Activated CD4-positive, alpha-beta memory T cell treated with anti-CD3 and anti-CD28 coated beads, Interleukin-2, amount 10 ng/mL, durations not matched to agents 7 days and 5 days (primary cell): ENCODE measurements around the gene TSPYL6. TPM values are rescaled to one million over a fixed set of nuclear protein-coding genes. Genes with fewer than 3 reads are reported as not detected.
"Not testable (repeated sequence)": the region's sequence is repeated elsewhere in the genome, so short reads cannot be mapped to it uniquely, and the experiment has no call there.

Experiments used
- CTCF ChIA-PET: fragments of 350-600 bp; sonication (Branson Sonifier 250); formaldehyde crosslinking; loops from one replicate; lab custom pipeline; 2021; ENCODE audit warnings: antibody characterized with exemption, inconsistent platforms; lab: Charles Lee
- POLR2A ChIA-PET: fragments of 350-600 bp; sonication (Branson Sonifier 250); formaldehyde crosslinking; loops from one replicate; lab custom pipeline; 2021; ENCODE audit warnings: antibody characterized with exemption; lab: Charles Lee
- DNase-seq: peaks from one replicate; pipeline ENCODE4 v3.0.0-alpha.2; 2020
- H3K27ac Mint-ChIP-seq: one replicate; pipeline ENCODE4 v1.8.0; 2021; ENCODE audit warnings: mild to moderate bottlenecking, mixed read lengths
- H3K27me3 Mint-ChIP-seq: one replicate; pipeline ENCODE4 v1.8.0; 2021; ENCODE audit warnings: mixed read lengths
- H3K36me3 Mint-ChIP-seq: one replicate; pipeline ENCODE4 v1.8.0; 2021; ENCODE audit warnings: low read depth, mixed read lengths
- H3K4me1 Mint-ChIP-seq: one replicate; pipeline ENCODE4 v1.8.0; 2021; ENCODE audit warnings: mixed read lengths
- H3K4me3 Mint-ChIP-seq: one replicate; pipeline ENCODE4 v1.8.0; 2021; ENCODE audit warnings: mild to moderate bottlenecking, mixed read lengths
- H3K9me3 Mint-ChIP-seq: one replicate; pipeline ENCODE4 v1.8.0; 2021; ENCODE audit warnings: mixed read lengths
- total RNA-seq, 2 experiments: library from RNA; stranded (reverse); gene quantifications; one replicate each; pipeline ENCODE4 v1.2.3, GENCODE V29; 2021

Gene TSPYL6
- total RNA-seq = not detected

DNA sequence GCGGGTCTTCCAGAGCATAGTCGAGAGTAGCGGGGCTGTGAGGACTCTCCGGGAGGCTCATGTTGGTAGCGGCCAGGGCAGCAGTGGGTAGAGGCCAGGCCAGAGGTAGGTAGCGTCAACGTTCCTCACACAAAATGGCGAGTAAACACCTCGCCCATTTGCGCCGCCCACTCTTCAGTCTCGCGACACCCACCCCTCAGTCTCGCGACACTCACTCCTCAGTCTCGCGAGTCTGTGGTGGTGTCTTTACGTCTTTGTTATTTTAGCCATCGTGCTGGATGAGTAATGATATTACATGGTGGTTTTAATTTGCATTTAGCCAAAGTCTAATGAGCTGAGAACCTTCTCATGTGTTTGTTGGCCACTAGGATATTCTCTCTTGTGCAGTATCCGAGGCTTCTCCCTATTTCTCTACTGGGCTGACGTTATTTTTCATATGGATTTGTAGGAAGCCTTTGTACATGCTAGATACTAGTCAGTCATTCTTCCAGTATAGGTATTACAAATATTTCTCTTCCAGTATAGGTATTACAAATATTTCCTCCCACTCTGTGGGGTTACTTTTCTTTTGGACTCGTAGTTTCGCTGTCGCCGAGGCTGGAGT, at the start of gene TSPYL6:
Gene TSPYL6 (minus strand): TSS at position 139 of the 604 bp plus-strand sequence. CDS start 78 bp downstream, at position 61.
- DNase-seq = no peak
- peaks cover 3% of the 10 kb centered on the region for H3K36me3 Mint-ChIP-seq
- POLR2A ChIA-PET = no interaction called here
- no peak within 1 kb of the TSS for H3K27ac Mint-ChIP-seq
- H3K4me1 Mint-ChIP-seq = no peaks in the 10 kb centered on the region
- no peak within 1 kb of the TSS for H3K4me3 Mint-ChIP-seq
- H3K9me3 Mint-ChIP-seq = no peaks in the 10 kb centered on the region
- no peaks in the 10 kb centered on the region for H3K27me3 Mint-ChIP-seq
- CTCF ChIA-PET = no interaction called here

DNA sequence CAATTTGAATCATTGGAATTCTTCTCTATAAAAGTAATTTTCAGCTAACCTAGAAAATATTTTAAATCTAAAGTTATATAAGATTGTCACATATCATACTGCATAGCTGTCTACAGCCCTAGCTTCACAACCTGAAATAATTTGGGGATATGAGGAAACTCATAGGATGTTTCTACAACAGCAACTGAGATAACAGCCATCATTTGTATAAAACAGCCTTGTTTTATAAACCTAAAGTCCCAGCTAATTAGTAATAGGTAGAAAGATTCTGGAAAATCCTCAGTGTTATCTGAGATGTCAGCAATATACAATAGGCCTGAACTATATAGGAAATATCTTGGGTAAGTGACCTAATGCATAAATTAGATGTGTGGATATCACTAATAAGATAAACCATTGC, 47.6 kb upstream of the TSPYL6 start:
- CTCF ChIA-PET = interaction anchor here (0.7 to 1.4 kb wide), 2 partner anchors 362 to 401 kb away, joined by 3 to 4 read pairs; no protein-coding TSS in a partner anchor
- POLR2A ChIA-PET = no interaction called here
- no peak for DNase-seq
- no peak overlapping the region for H3K27ac Mint-ChIP-seq
- H3K9me3 Mint-ChIP-seq = no peaks in the 10 kb centered on the region
- no peaks in the 10 kb centered on the region for H3K4me1 Mint-ChIP-seq
- no peak overlapping the region for H3K4me3 Mint-ChIP-seq
- H3K27me3 Mint-ChIP-seq = no peaks in the 10 kb centered on the region
- no peaks in the 10 kb centered on the region for H3K36me3 Mint-ChIP-seq

DNA sequence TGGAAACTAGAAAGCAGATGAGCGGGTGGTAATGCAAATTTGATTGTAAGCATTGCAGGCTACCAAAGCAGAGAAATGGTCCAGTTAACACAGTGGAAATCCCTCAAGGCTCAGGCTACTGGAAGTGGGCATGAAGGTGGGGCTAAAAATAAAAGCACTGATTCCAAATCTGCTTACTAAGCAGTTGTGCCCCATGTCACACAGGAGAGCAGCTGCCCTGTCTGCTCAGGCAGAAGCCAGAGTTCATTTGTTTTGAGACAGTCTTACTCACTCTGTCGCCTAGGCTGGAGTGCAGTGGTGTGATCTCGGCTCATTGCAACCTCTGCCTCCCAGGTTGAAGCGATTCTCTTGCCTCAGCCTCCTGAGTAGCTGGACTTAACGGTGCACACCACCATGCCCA, 42.5 kb upstream of the TSPYL6 start:
- Mint-ChIP-seq H3K4me3 (no peak overlapping the region), H3K9me3 (no peaks in the 10 kb centered on the region), H3K27ac (no peak overlapping the region), H3K4me1 (no peaks in the 10 kb centered on the region), H3K36me3 (no peaks in the 10 kb centered on the region), H3K27me3 (no peaks in the 10 kb centered on the region)
- DNase-seq = no peak
- CTCF ChIA-PET = no interaction called here
- POLR2A ChIA-PET = no interaction called here

DNA sequence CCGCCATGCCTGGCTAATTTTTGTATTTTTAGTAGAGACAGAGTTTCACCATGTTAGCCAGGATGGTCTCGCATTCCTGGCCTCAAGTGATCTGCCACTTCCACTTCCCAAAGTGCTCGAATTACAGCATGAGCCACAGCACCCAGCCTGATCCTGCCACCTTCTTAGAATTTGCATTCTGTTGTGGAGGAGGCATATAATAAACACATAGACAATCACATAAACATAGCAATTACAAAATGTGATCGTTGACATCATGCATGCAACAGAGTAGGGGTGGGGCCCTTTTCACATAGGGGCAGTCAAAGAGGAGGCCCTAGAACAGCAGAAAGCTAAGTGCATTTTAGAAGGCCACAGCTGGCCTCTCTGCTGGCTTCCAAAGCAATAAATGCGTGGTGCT, 39.9 kb upstream of the TSPYL6 start:
- CTCF ChIA-PET = no interaction called here
- no peaks in the 10 kb centered on the region for H3K27me3 Mint-ChIP-seq
- DNase-seq = no peak

DNA sequence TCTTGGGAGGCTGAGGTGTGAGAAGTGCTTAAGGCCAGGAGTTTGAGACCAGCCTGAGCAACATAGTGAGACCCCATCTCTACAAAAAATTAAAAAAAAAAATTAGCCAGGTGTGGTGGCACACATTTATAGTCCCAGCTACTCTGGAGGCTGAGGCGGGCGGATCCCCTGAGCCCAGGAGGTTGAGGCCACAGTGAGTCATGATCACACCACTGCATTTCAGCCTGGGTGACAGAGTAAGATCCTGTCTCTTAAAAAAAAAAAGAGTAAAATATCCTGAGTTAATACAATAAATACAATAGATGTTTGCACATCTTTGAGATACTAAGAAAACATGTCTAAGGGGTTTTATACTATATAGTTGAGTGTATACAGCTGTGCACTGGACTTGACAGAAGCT, 38.6 kb upstream of the TSPYL6 start:
- H3K9me3 Mint-ChIP-seq, H3K27me3 Mint-ChIP-seq, H3K27ac Mint-ChIP-seq, POLR2A ChIA-PET, H3K36me3 Mint-ChIP-seq, H3K4me3 Mint-ChIP-seq, DNase-seq, CTCF ChIA-PET, H3K4me1 Mint-ChIP-seq: not testable (repeated sequence)

More for the DNA sequence above, 39.9 kb upstream of the TSPYL6 start:
- POLR2A ChIA-PET = no interaction called here
- H3K4me1 Mint-ChIP-seq = no peaks in the 10 kb centered on the region
- no peaks in the 10 kb centered on the region for H3K36me3 Mint-ChIP-seq
- H3K4me3 Mint-ChIP-seq = no peak overlapping the region
- no peaks in the 10 kb centered on the region for H3K9me3 Mint-ChIP-seq
- no peak overlapping the region for H3K27ac Mint-ChIP-seq

DNA sequence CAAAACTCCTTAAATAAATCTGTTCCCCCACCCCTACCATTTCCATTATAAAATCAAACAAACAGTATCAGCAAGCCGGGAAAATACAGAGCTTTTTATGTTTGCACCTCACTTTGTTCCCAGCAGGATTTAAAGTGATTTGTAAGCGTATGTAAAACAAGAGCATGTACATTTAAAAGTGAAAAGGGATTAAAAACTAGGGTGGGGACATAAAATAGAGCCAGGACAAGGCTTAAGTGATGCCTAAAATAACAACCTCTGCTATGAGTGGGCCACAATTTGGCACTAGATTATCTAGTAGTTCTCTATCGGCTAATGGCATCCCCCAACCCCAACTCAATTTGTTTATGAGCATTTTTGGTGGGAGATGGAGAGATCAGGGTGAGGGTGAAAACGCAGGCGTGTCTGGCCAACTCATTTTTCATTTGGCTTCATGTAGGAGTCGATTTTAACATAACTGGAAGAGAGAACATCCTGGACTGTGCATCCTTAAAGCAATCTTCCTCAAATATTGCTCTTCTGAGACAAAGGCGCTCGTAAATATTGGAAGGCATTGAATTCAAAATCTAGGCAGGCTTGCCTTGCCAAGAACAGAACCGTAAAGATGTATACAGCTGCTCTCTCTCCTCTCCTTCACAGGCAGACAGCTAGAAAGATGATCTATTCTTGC, 34.5 kb upstream of the TSPYL6 start:
- H3K4me1 Mint-ChIP-seq = no peaks in the 10 kb centered on the region
- H3K9me3 Mint-ChIP-seq = no peaks in the 10 kb centered on the region
- no peak overlapping the region for H3K4me3 Mint-ChIP-seq
- H3K27me3 Mint-ChIP-seq = no peaks in the 10 kb centered on the region
- ChIA-PET CTCF (no interaction called here), POLR2A (no interaction called here)
- no peaks in the 10 kb centered on the region for H3K36me3 Mint-ChIP-seq
- H3K27ac Mint-ChIP-seq = no peak overlapping the region
- DNase-seq = no peak

DNA sequence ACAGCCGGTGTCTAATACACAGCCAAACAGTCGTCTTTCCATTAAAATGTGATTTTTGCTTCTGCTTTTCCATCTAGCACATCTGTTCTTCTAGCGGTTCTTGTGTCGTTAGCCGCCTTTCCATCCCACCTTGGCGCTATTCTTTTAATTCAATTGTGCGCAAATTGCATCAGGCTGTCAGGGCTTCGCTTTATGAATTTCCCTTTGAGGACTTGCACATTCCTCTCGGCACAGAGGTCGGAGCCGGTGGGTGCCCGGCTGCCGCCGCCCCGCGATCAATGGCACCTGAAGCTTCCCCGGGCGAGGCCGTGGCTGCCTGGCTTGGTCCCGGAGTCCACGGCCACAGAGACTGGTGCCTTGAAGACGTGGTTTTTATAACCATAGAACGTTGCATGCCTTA, 33.9 kb upstream of the TSPYL6 start:
- ChIA-PET CTCF (no interaction called here), POLR2A (no interaction called here)
- no peak for DNase-seq
- Mint-ChIP-seq H3K27ac (no peak overlapping the region), H3K9me3 (no peaks in the 10 kb centered on the region), H3K4me3 (no peak overlapping the region), H3K36me3 (no peaks in the 10 kb centered on the region), H3K27me3 (no peaks in the 10 kb centered on the region), H3K4me1 (no peaks in the 10 kb centered on the region)

DNA sequence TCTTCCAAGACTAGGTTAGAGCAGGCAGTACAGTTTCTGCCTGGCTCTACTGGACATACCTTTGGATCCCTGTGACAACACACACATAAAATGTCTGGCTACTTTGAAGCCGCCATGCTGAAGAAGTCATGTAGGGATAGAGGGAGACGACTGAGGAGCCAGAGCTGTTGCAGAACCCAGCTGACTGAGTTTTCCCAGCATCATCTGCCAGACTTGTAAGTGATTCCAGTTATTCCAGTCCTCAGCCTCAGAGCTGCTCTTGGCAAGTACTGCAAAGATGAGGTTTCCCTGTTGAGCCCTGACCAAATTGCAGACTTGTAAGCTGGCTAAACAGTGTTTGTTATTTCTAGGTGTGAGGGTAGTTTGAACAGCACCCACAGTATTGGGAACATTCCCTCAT, 31.5 kb upstream of the TSPYL6 start:
- H3K27ac Mint-ChIP-seq = no peak overlapping the region
- ChIA-PET POLR2A (no interaction called here), CTCF (no interaction called here)
- no peaks in the 10 kb centered on the region for H3K27me3 Mint-ChIP-seq
- H3K9me3 Mint-ChIP-seq = no peaks in the 10 kb centered on the region
- no peaks in the 10 kb centered on the region for H3K36me3 Mint-ChIP-seq
- no peak overlapping the region for H3K4me3 Mint-ChIP-seq
- no peak for DNase-seq
- H3K4me1 Mint-ChIP-seq = no peaks in the 10 kb centered on the region

DNA sequence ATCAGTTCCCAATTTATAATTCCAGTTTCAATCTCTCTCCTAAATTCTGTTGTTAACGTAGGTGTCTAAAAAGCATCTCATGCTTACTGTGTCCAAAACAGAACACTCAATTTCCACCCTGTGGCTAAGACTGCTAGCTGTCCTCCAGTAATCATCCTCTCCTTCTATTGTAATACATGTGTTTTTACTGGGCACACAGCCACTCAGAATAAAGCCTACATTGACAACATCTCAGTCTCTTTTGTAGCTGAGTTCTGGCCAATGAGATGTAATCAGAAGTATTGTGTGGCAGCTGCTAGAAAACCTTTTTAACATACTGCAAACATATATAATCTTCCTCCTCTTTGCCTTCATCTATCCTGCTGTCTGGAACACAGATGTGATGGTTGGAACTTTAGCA, 29.4 kb upstream of the TSPYL6 start:
- POLR2A ChIA-PET = no interaction called here
- no peak overlapping the region for H3K4me3 Mint-ChIP-seq

DNA sequence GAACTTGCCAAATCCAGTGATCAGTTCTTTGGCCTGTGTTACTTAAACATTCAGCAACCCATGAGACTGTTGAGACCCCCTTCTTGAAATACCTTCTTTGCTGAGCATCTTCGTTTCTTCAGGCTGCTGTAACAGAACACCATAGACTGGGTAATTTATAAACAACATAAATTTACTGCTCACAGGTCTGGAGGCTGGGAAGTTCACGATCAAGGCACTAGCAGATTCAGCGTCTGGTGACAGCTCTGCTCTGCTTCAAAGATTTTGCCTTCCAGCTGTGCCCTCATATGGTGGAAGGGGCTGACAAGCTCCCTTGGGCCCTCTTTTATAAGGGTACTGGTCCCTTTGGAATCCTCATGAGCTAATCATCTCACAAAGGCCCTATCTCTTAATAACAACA, 28.8 kb upstream of the TSPYL6 start:
- Mint-ChIP-seq H3K27me3 (no peaks in the 10 kb centered on the region), H3K4me1 (no peaks in the 10 kb centered on the region), H3K27ac (no peak overlapping the region), H3K36me3 (no peaks in the 10 kb centered on the region), H3K4me3 (no peak overlapping the region), H3K9me3 (no peaks in the 10 kb centered on the region)
- CTCF ChIA-PET = no interaction called here
- POLR2A ChIA-PET = no interaction called here
- no peak for DNase-seq

More for the DNA sequence above, 29.4 kb upstream of the TSPYL6 start:
- H3K27ac Mint-ChIP-seq = no peak overlapping the region
- H3K27me3 Mint-ChIP-seq = no peaks in the 10 kb centered on the region
- DNase-seq = no peak
- CTCF ChIA-PET = no interaction called here
- H3K36me3 Mint-ChIP-seq = no peaks in the 10 kb centered on the region
- no peaks in the 10 kb centered on the region for H3K9me3 Mint-ChIP-seq
- no peaks in the 10 kb centered on the region for H3K4me1 Mint-ChIP-seq

DNA sequence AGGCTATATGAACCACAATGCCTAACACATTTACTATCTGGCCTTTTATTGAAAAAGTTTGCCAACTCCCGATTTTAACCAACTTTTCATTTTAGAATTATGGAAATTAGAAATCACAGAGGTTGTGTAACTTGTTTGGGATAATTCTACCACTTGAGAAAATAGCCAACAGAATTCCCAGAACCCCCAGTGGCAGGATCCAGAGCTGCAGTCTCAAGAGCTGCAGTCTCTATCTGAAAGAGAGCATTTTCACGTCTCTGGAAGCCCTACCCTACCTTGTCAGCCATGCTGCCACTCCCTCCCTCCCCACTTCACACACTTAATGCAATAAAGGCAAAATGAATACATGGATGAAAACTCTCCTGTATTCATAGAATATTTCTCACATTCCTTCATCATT, 23.4 kb upstream of the TSPYL6 start:
- no peak overlapping the region for H3K4me3 Mint-ChIP-seq
- no peaks in the 10 kb centered on the region for H3K27me3 Mint-ChIP-seq
- H3K4me1 Mint-ChIP-seq = no peaks in the 10 kb centered on the region
- CTCF ChIA-PET = no interaction called here
- H3K27ac Mint-ChIP-seq = no peak overlapping the region
- no peaks in the 10 kb centered on the region for H3K9me3 Mint-ChIP-seq
- POLR2A ChIA-PET = no interaction called here
- DNase-seq = no peak
- H3K36me3 Mint-ChIP-seq = no peaks in the 10 kb centered on the region

DNA sequence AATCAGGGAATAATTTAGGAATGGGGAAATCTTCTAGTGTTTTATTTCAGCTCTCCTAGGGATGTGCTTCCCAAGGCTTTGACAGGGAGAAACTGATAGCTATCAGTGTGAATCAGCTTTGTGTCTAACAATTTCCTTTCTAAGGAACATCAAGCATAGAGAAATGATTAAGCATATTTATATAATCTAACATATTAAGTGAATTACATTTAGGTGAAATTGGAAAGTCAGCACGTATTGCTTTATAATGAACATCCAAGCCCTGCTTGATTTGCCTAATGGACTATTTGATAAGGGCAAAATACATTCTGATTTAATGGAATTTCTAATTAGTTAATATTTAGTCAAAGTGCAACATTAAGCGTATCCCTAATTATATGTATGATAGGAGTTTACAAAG, 19.5 kb upstream of the TSPYL6 start:
- Mint-ChIP-seq H3K36me3 (peaks cover 2% of the 10 kb centered on the region), H3K4me1 (peaks cover 8% of the 10 kb centered on the region), H3K9me3 (peaks cover 2% of the 10 kb centered on the region), H3K27ac (no peak overlapping the region), H3K27me3 (no peaks in the 10 kb centered on the region), H3K4me3 (no peak overlapping the region)
- no peak for DNase-seq
- POLR2A ChIA-PET = no interaction called here
- CTCF ChIA-PET = no interaction called here

DNA sequence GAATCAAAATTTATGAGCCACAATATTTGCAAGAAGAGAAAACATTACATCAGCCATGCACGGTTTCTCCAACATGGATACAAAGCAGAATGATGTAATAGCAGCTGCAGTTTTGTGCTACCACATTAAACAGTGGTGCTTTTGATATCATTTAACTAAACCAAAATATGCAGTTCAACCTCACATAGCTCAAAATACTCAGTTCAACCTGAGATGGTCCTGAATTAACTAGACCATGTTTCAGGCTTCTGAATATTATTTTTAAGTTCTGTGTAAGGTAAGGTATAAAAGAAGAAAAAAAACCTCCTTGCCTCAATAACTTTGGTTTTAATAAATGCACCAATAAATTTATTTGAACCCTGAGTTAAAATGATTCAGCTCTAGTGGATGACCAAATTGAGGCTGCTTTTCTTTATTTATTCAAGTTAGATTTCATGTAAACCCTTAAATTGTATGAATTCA, 18.8 kb upstream of the TSPYL6 start:
- ChIA-PET CTCF (no interaction called here), POLR2A (no interaction called here)
- Mint-ChIP-seq H3K36me3 (peaks cover 2% of the 10 kb centered on the region), H3K4me1 (peaks cover 8% of the 10 kb centered on the region), H3K27ac (no peak overlapping the region), H3K4me3 (no peak overlapping the region), H3K27me3 (no peaks in the 10 kb centered on the region), H3K9me3 (peaks cover 2% of the 10 kb centered on the region)
- no peak for DNase-seq
